ENCODE results near the gene GRK5. TPM values are rescaled to one million over a fixed set of nuclear protein-coding genes. Genes with fewer than 3 reads are reported as not detected.

GRK5 gene
- total and polyA plus RNA-seq, 7 donors: 7.9 to 32.4 (median 19.8) TPM

DNA sequence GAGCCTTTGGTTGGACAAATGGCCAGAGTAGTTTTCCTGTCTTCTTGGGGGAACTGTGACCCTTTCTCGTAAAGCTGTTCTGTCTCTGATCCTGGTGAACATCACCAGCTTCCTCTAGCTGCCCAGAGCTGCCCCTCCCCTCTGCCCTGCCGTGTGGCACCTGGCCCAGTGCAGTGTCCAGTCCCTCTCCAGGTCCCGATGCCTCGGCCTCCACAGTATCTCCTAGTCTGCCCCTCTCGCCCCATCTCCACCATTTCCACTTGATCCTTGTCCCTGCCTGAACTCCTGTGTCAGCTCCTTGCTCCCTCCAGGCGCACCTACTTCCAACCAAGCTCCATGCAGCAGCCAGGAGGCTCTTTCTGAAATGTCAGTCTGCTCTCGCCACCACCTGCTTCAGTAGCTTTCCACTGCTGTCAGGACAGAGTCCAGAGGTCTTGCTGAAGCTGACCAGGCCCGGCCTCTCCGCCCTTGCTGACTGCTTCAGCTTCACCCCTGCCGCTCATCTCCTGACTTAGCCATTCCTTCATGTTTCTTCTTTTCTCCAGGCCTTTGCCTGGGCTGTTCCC, 133.6 kb downstream of the GRK5 start:
- H3K4me1 ChIP-seq: peaks cover 0 to 56% (median 48%) of the 10 kb centered on the region in 4 donors
- no peak for DNase-seq
- no peaks in the 10 kb centered on the region for H3K27me3 ChIP-seq
- WGBS, 2 donors: 86 to 92% methylated on average over 10 of the region's 10 CpGs
- TF ChIP-seq POLR2AphosphoS5 (IDR thresholded peaks at IDR 0.05) (peak in 3 of 4 donors; percentile 43 to 67 (median 58)), EP300 (IDR thresholded peaks at IDR 0.05) (no peak)
- intact Hi-C loops (cut with DNase I): no loop called here
- H3K36me3 ChIP-seq: no peaks in the 10 kb centered on the region
- H3K9me3 ChIP-seq: no peaks in the 10 kb centered on the region
- H3K27ac ChIP-seq: peak overlapping the region; percentile 55 to 79 (median 68)
- no peak overlapping the region for H3K4me3 ChIP-seq

GRCh38 chr10:119341459-119342301, 134.3 kb downstream of the GRK5 start:
- peak; percentile 89 for DNase-seq
- H3K4me3 ChIP-seq: no peak overlapping the region
- no peaks in the 10 kb centered on the region for H3K27me3 ChIP-seq

GRCh38 chr10:119342335-119342734, 135.0 kb downstream of the GRK5 start:
- TF ChIP-seq POLR2AphosphoS5 (IDR thresholded peaks at IDR 0.05) (no peak), EP300 (IDR thresholded peaks at IDR 0.05) (no peak), CTCF (IDR thresholded peaks at IDR 0.05) (no peak), POLR2A (IDR thresholded peaks at IDR 0.05) (no peak)
- 82 to 87% methylated on average over 9 of the region's 9 CpGs for WGBS, 2 donors
- H3K36me3 ChIP-seq: no peaks in the 10 kb centered on the region
- no peak for DNase-seq
- H3K4me1 ChIP-seq: peaks cover 0 to 60% (median 56%) of the 10 kb centered on the region in 4 donors
- H3K9me3 ChIP-seq: no peaks in the 10 kb centered on the region
- no peaks in the 10 kb centered on the region for H3K27me3 ChIP-seq
- H3K27ac ChIP-seq: peak overlapping the region; percentile 19 to 79 (median 52)
- intact Hi-C loops (cut with DNase I): no loop called here
- no peak overlapping the region for H3K4me3 ChIP-seq

More at GRCh38 chr10:119341459-119342301, 134.3 kb downstream of the GRK5 start:
- 70 to 72% methylated on average over 15 of the region's 15 CpGs for WGBS, 2 donors
- no peaks in the 10 kb centered on the region for H3K36me3 ChIP-seq
- TF ChIP-seq POLR2AphosphoS5 (IDR thresholded peaks at IDR 0.05) (peak in 3 of 4 donors; percentile 12 to 48 (median 47)), EP300 (IDR thresholded peaks at IDR 0.05) (no peak)
- intact Hi-C loops (cut with DNase I): no loop called here
- peaks cover 0 to 57% (median 53%) of the 10 kb centered on the region in 4 donors for H3K4me1 ChIP-seq
- no peaks in the 10 kb centered on the region for H3K9me3 ChIP-seq
- H3K27ac ChIP-seq: peak overlapping the region; percentile 55 to 79 (median 68)

GRCh38 chr10:119343011-119343601, 135.7 kb downstream of the GRK5 start:
- H3K36me3 ChIP-seq: no peaks in the 10 kb centered on the region
- TF ChIP-seq POLR2AphosphoS5 (IDR thresholded peaks at IDR 0.05) (no peak), EP300 (IDR thresholded peaks at IDR 0.05) (no peak), POLR2A (IDR thresholded peaks at IDR 0.05) (no peak), CTCF (IDR thresholded peaks at IDR 0.05) (no peak)
- peak overlapping the region in 2 of 4 donors; percentile 33 to 79 for H3K27ac ChIP-seq
- no peak for DNase-seq
- H3K4me1 ChIP-seq: peaks cover 0 to 60% (median 56%) of the 10 kb centered on the region in 4 donors
- intact Hi-C loops (cut with DNase I): no loop called here
- no peaks in the 10 kb centered on the region for H3K9me3 ChIP-seq
- WGBS, 2 donors: 84 to 86% methylated on average over 9 of the region's 9 CpGs
- H3K4me3 ChIP-seq: no peak overlapping the region
- H3K27me3 ChIP-seq: no peaks in the 10 kb centered on the region

GRCh38 chr10:119344381-119344780, 137.0 kb downstream of the GRK5 start:
- intact Hi-C loops (cut with DNase I): no loop called here
- 93 to 96% methylated on average over 12 of the region's 12 CpGs for WGBS, 2 donors
- H3K4me1 ChIP-seq: peaks cover 0 to 62% (median 58%) of the 10 kb centered on the region in 4 donors

More at GRCh38 chr10:119344381-119344780, 137.0 kb downstream of the GRK5 start:
- DNase-seq: no peak
- Histone ChIP-seq H3K36me3 (no peaks in the 10 kb centered on the region), H3K4me3 (no peak overlapping the region), H3K27me3 (no peaks in the 10 kb centered on the region), H3K9me3 (no peaks in the 10 kb centered on the region), H3K27ac (no peak overlapping the region)
- TF ChIP-seq EP300 (IDR thresholded peaks at IDR 0.05) (no peak), CTCF (IDR thresholded peaks at IDR 0.05) (no peak), POLR2A (IDR thresholded peaks at IDR 0.05) (no peak), POLR2AphosphoS5 (IDR thresholded peaks at IDR 0.05) (no peak)

All from sigmoid colon (tissue), 7 donors.